WTC11 (cell line): ENCODE data around the gene DCAF6.

ENCODE experiments used
- CTCF ChIP-seq: fragments of 200-600 bp; IDR thresholded peaks from 2 replicates; pipeline ENCODE4 v1.8.0; 2022; ENCODE audit warnings: antibody characterized with exemption
- SP1 ChIP-seq: sonication (generic); formaldehyde crosslinking; conservative IDR thresholded peaks from 2 replicates; pipeline ENCODE4 v1.8.1; 2022; ENCODE audit warnings: missing genetic modification reagents
- TF ChIP-seq, protein P1 (sequence below): sonication (generic); formaldehyde crosslinking; IDR thresholded peaks from 2 replicates; pipeline ENCODE4 v1.8.1; 2022; ENCODE audit warnings: low read depth, mild to moderate bottlenecking, moderate library complexity, missing genetic modification reagents, borderline replicate concordance

DNA sequence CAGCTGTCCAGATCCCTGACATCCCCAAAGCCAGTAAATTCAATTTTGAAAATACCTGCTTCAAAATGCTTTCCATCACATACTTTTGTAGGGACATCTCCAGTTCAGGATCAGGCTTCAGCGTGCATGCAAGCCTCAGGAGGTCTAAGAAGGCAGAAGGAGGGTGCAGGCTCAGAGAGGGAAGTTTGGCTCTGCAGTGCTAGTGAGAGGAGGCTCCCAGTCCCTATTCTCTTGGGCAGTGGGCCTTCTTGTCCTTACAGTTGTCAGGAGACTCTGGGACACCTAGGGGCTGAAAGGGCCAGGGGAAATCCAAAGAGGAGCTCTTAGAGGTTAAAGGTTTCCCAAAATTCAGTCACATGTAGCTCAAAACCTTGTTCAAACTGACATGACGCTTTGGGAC is 42.7 kb upstream of the DCAF6 start:
- no peak for TF ChIP-seq CTCF
- TF ChIP-seq, protein P1, sequence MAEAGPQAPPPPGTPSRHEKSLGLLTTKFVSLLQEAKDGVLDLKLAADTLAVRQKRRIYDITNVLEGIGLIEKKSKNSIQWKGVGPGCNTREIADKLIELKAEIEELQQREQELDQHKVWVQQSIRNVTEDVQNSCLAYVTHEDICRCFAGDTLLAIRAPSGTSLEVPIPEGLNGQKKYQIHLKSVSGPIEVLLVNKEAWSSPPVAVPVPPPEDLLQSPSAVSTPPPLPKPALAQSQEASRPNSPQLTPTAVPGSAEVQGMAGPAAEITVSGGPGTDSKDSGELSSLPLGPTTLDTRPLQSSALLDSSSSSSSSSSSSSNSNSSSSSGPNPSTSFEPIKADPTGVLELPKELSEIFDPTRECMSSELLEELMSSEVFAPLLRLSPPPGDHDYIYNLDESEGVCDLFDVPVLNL (CRISPR knock-in tag), result no peak
- TF ChIP-seq SP1 (CRISPR knock-in tag), result no peak
